Tibial artery (tissue), 4 donors: Measurements from ENCODE around the gene ARAP1.

ENCODE experiments used
- DNase-seq, 2 donors: peaks; one replicate each; pipeline ENCODE4 v3.0.0-alpha.2; 2019
- H3K27ac ChIP-seq, 2 donors: fragments of 200-600 bp; sonication (generic) in 1 of 2; 1 replicate in 1 of 2; 2 replicates in 1 of 2; pipeline ENCODE4 v1.5.1; 2018 to 2019; ENCODE audit warnings: mild to moderate bottlenecking in 1 of 2
- H3K27me3 ChIP-seq, 2 donors: fragments of 200-600 bp; sonication (generic) in 1 of 2; one replicate each; pipeline versions ENCODE4 v1.5.1 to v1.6.0; 2016 to 2019
- H3K36me3 ChIP-seq, 3 donors: fragments of 200-600 bp; sonication (generic) in 2 of 3; one replicate each; pipeline ENCODE4 v1.5.1; 2016 to 2019; ENCODE audit warnings: mild to moderate bottlenecking in 2 of 3
- H3K4me1 ChIP-seq, 4 donors: fragments of 200-600 bp; sonication (generic) in 2 of 4; 1 replicate in 3 of 4; 2 replicates in 1 of 4; pipeline ENCODE4 v1.5.1; 2016 to 2019
- H3K4me3 ChIP-seq, 2 donors: fragments of 200-600 bp; sonication (generic) in 1 of 2; 1 replicate in 1 of 2; 2 replicates in 1 of 2; pipeline ENCODE4 v1.5.1; 2018 to 2019; ENCODE audit warnings: mild to moderate bottlenecking in 2 of 2
- H3K9me3 ChIP-seq, 3 donors: fragments of 200-600 bp; sonication (generic) in 1 of 3; one replicate each; pipeline ENCODE4 v1.5.1; 2016 to 2019
- CTCF ChIP-seq, 2 experiments: fragments of 200-600 bp in 1 of 2; fragments of 450-650 bp in 1 of 2; IDR thresholded peaks; one replicate each; pipeline ENCODE4 v1.5.1; 2017 to 2019; ENCODE audit warnings: antibody characterized with exemption in 2 of 2, mild to moderate bottlenecking in 1 of 2, moderate library complexity in 1 of 2
- intact Hi-C: fragments of 100-400 bp; cut with DNase I; formaldehyde crosslinking; loops from one replicate; pipeline ENCODE4 v1.15.0; 2023; ENCODE audit warnings: low total_unique reads

The ARAP1 gene

GRCh38 chr11:72696866-72697700 lies 55.1 kb downstream of the ARAP1 start:
- Histone ChIP-seq H3K4me3 (no peak overlapping the region), H3K27ac (no peak overlapping the region), H3K4me1 (no peaks in the 10 kb centered on the region), H3K36me3 (peaks cover 72 to 100% (median 94%) of the 10 kb centered on the region in 3 donors), H3K27me3 (no peaks in the 10 kb centered on the region), H3K9me3 (no peaks in the 10 kb centered on the region)
- DNase-seq: no peak
- no peak for TF ChIP-seq CTCF (IDR thresholded peaks at IDR 0.05)
- intact Hi-C loops: no loop called here

- H3K4me1 ChIP-seq: no peaks in the 10 kb centered on the region
- no peak overlapping the region for H3K27ac ChIP-seq
- intact Hi-C loops: no loop called here
- no peaks in the 10 kb centered on the region for H3K9me3 ChIP-seq
- TF ChIP-seq CTCF (IDR thresholded peaks at IDR 0.05): no peak
- H3K4me3 ChIP-seq: no peak overlapping the region
- no peak for DNase-seq
- no peaks in the 10 kb centered on the region for H3K27me3 ChIP-seq
- peaks cover 72 to 100% (median 91%) of the 10 kb centered on the region in 3 donors for H3K36me3 ChIP-seq
These were observed 56.9 kb downstream of the ARAP1 start for GRCh38 chr11:72695354-72695753.

GRCh38 chr11:72693271-72693968 lies 58.8 kb downstream of the ARAP1 start:
- no peak for DNase-seq
- Histone ChIP-seq H3K36me3 (peaks cover 57 to 100% (median 91%) of the 10 kb centered on the region in 3 donors), H3K4me3 (no peak overlapping the region), H3K27ac (no peak overlapping the region), H3K9me3 (no peaks in the 10 kb centered on the region), H3K4me1 (no peaks in the 10 kb centered on the region), H3K27me3 (no peaks in the 10 kb centered on the region)
- peak in 1 of 2 experiments; percentile 4 for TF ChIP-seq CTCF (IDR thresholded peaks at IDR 0.05)
- intact Hi-C loops: no loop called here

- no peak overlapping the region for H3K27ac ChIP-seq
- no peaks in the 10 kb centered on the region for H3K27me3 ChIP-seq
- no peaks in the 10 kb centered on the region for H3K4me1 ChIP-seq
- no peak for DNase-seq
- H3K9me3 ChIP-seq: no peaks in the 10 kb centered on the region
- H3K4me3 ChIP-seq: no peak overlapping the region
- intact Hi-C loops: no loop called here
- H3K36me3 ChIP-seq: peaks cover 55 to 100% (median 91%) of the 10 kb centered on the region in 3 donors
- TF ChIP-seq CTCF (IDR thresholded peaks at IDR 0.05): no peak
These were observed 59.5 kb downstream of the ARAP1 start for GRCh38 chr11:72692498-72693237.

- Histone ChIP-seq H3K36me3 (peaks cover 34 to 100% (median 82%) of the 10 kb centered on the region in 3 donors), H3K27ac (no peak overlapping the region), H3K27me3 (no peaks in the 10 kb centered on the region), H3K9me3 (no peaks in the 10 kb centered on the region), H3K4me1 (no peaks in the 10 kb centered on the region), H3K4me3 (no peak overlapping the region)
- no peak for TF ChIP-seq CTCF (IDR thresholded peaks at IDR 0.05)
- no peak for DNase-seq
- intact Hi-C loops: no loop called here
These were observed 62.0 kb downstream of the ARAP1 start for GRCh38 chr11:72690166-72690565.
